B cell (primary cell): ENCODE data around the gene KMT2A. TPM values are rescaled to one million over a fixed set of nuclear protein-coding genes. Genes with fewer than 3 reads are reported as not detected.

Source experiments
- ATAC-seq: fragments of 200-7000 bp; cut with Tn5 transposase; one replicate; pipeline ENCODE4 v1.10.0; 2021; ENCODE audit warnings: low read depth, mild to moderate bottlenecking, moderate number of reproducible peaks, moderate library complexity
- CTCF ChIA-PET: fragments of 350-600 bp; sonication (Branson Sonifier 250); formaldehyde crosslinking; loops from one replicate; lab custom pipeline; 2021; ENCODE audit warnings: antibody characterized with exemption, inconsistent platforms; lab: Charles Lee
- POLR2A ChIA-PET: fragments of 350-600 bp; sonication (Branson Sonifier 250); formaldehyde crosslinking; loops from one replicate; lab custom pipeline; 2021; ENCODE audit warnings: antibody characterized with exemption; lab: Charles Lee
- DNase-seq: peaks from one replicate; pipeline ENCODE4 v3.0.0; 2013
- H2AFZ ChIP-seq: 2 replicates; pipeline ENCODE4 v1.6.1; 2012; ENCODE audit warnings: mild to moderate bottlenecking, low read depth, low read length; ENCODE audit not compliant: insufficient read depth, poor library complexity, severe bottlenecking
- H3K27ac ChIP-seq, 2 donors: 1 replicate in 1 of 2; 2 replicates in 1 of 2; pipeline ENCODE4 v1.5.1; 2012 to 2013; ENCODE audit warnings: low read length in 2 of 2, mild to moderate bottlenecking in 2 of 2, moderate library complexity in 1 of 2
- H3K27me3 ChIP-seq, 4 experiments: fragments of 200-600 bp in 1 of 4; sonication (generic) in 1 of 4; replicated peaks in 1 of 4; 1 replicate in 2 of 4; 2 replicates in 2 of 4; pipeline versions ENCODE4 v1.6.1 to v1.7.0; 2013 to 2016; ENCODE audit warnings: low read length in 3 of 4, mild to moderate bottlenecking in 2 of 4, mixed read lengths in 1 of 4, moderate library complexity in 1 of 4; ENCODE audit not compliant: insufficient read depth in 4 of 4, control insufficient read depth in 3 of 4; ENCODE audit errors: control extremely low read depth in 1 of 4
- H3K36me3 ChIP-seq, 2 experiments: replicated peaks in 1 of 2; 1 replicate in 1 of 2; 2 replicates in 1 of 2; pipeline versions ENCODE4 v1.6.1 to v1.7.1; 2013; ENCODE audit warnings: low read length in 1 of 2; ENCODE audit not compliant: insufficient read depth in 2 of 2, control insufficient read depth in 1 of 2; ENCODE audit errors: control extremely low read depth in 1 of 2, extremely low read depth in 1 of 2
- H3K4me1 ChIP-seq, 2 donors: fragments of 200-600 bp in 1 of 2; sonication (generic) in 1 of 2; 1 replicate in 1 of 2; 2 replicates in 1 of 2; pipeline versions ENCODE4 v1.5.1 to v1.6.1; 2013 to 2017; ENCODE audit warnings: low read length in 2 of 2; ENCODE audit not compliant: control insufficient read depth in 2 of 2, insufficient read depth in 2 of 2
- H3K4me2 ChIP-seq: replicated peaks from 2 replicates; pipeline ENCODE3; 2012; ENCODE audit warnings: mild to moderate bottlenecking, low read depth, low read length; ENCODE audit not compliant: poor library complexity, severe bottlenecking
- H3K4me3 ChIP-seq, 5 experiments: fragments of 200-600 bp in 1 of 5; sonication (generic) in 1 of 5; 1 replicate in 3 of 5; 2 replicates in 2 of 5; pipeline versions ENCODE4 v1.5.1 to v1.7.0; 2011 to 2016; ENCODE audit warnings: low read length in 4 of 5, mild to moderate bottlenecking in 4 of 5, low read depth in 2 of 5, control low read depth in 1 of 5, moderate library complexity in 1 of 5; ENCODE audit not compliant: insufficient read depth in 1 of 5; ENCODE audit errors: control extremely low read depth in 1 of 5, extremely low read depth in 1 of 5
- H3K79me2 ChIP-seq: fragments of 200-600 bp; sonication (generic); one replicate; pipeline ENCODE4 v1.6.0; 2016; ENCODE audit warnings: low read length; ENCODE audit not compliant: control insufficient read depth, insufficient read depth
- H3K9ac ChIP-seq: fragments of 200-600 bp; sonication (generic); 2 replicates; pipeline ENCODE4 v1.6.1; 2017; ENCODE audit warnings: mild to moderate bottlenecking, low read length, moderate library complexity
- H3K9me3 ChIP-seq, 3 donors: one replicate each; pipeline versions ENCODE4 v1.6.1 to v1.7.1; 2013; ENCODE audit warnings: low read length in 2 of 3; ENCODE audit not compliant: control insufficient read depth in 2 of 3, insufficient read depth in 1 of 3; ENCODE audit errors: control extremely low read depth in 1 of 3
- H4K20me1 ChIP-seq: 2 replicates; pipeline ENCODE4 v1.6.0; 2012; ENCODE audit warnings: mild to moderate bottlenecking, low read length; ENCODE audit not compliant: insufficient read depth, control insufficient read depth, poor library complexity, severe bottlenecking
- H3K27ac Mint-ChIP-seq: one replicate; pipeline ENCODE4 v1.8.0; 2021; ENCODE audit warnings: mixed read lengths
- H3K27me3 Mint-ChIP-seq: one replicate; pipeline ENCODE4 v1.8.0; 2021; ENCODE audit warnings: mixed read lengths
- H3K4me1 Mint-ChIP-seq: one replicate; pipeline ENCODE4 v1.8.0; 2021; ENCODE audit warnings: mixed read lengths
- H3K4me3 Mint-ChIP-seq: one replicate; pipeline ENCODE4 v1.8.0; 2021; ENCODE audit warnings: mixed read lengths
- H3K9me3 Mint-ChIP-seq: one replicate; pipeline ENCODE4 v1.8.0; 2022; ENCODE audit warnings: mixed read lengths; ENCODE audit not compliant: insufficient read depth
- CTCF ChIP-seq: fragments of 200-600 bp; IDR thresholded peaks from one replicate; pipeline ENCODE4 v1.8.0; 2022; ENCODE audit warnings: antibody characterized with exemption, mild to moderate bottlenecking
- EZH2 ChIP-seq: IDR thresholded peaks from 2 replicates; pipeline ENCODE4 v1.6.1; 2012; ENCODE audit warnings: borderline replicate concordance, low read depth, mild to moderate bottlenecking, moderate library complexity, low read length; ENCODE audit not compliant: insufficient read depth, poor library complexity, severe bottlenecking
- WGBS: methylation state at CpG from one replicate; pipeline ENCODE4 v1.1.5; 2013; ENCODE audit warnings: missing lambda C conversion rate; ENCODE audit not compliant: insufficient coverage; 5-methylcytosine and 5-hydroxymethylcytosine counted together
- intact Hi-C: fragments of 100-400 bp; cut with micrococcal nuclease; formaldehyde crosslinking; loops from one replicate; pipeline ENCODE4 v1.10.0; 2022
- polyA plus RNA-seq: library from polyadenylated mRNA; depleted of rRNA; stranded (reverse); fragments of >200 nt; gene quantifications from 2 replicates; pipeline ENCODE4 v1.2.3, GENCODE V29; 2012
- total RNA-seq, 2 donors: library from RNA; stranded (reverse); fragments of 120-200 nt in 1 of 2; gene quantifications; 1 replicate in 1 of 2; 2 replicates in 1 of 2; pipeline versions ENCODE4 v1.2.3 to v1.2.4, GENCODE V29; 2013 to 2022

Gene KMT2A
- total and polyA plus RNA-seq, 2 donors (not counting 1 experiment from before 2014, with no cell fraction given), result 32.1 to 175 TPM

- Histone ChIP-seq H3K27me3 (no peaks in the 10 kb centered on the region), H3K27ac (no peak overlapping the region), H3K4me1 (no peaks in the 10 kb centered on the region), H4K20me1 (no peaks in the 10 kb centered on the region), H3K9me3 (no peaks in the 10 kb centered on the region), H3K36me3 (peaks cover under 1 to 24% of the 10 kb centered on the region in 2 experiments), H3K4me2 (no peak overlapping the region), H3K9ac (no peak overlapping the region), H3K79me2 (no peaks in the 10 kb centered on the region), H2AFZ (no peak overlapping the region), H3K4me3 (no peak overlapping the region)
- Mint-ChIP-seq H3K27ac (no peak overlapping the region), H3K4me1 (no peaks in the 10 kb centered on the region), H3K9me3 (no peaks in the 10 kb centered on the region), H3K27me3 (no peaks in the 10 kb centered on the region), H3K4me3 (no peak overlapping the region)
- ChIA-PET POLR2A (no interaction called here), CTCF (no interaction called here)
- TF ChIP-seq EZH2, result no peak
- TF ChIP-seq CTCF, result no peak
- no peak for DNase-seq
- no peak for ATAC-seq
- WGBS, result 95% methylated on average over 4 of the region's 4 CpGs
- intact Hi-C loops, result no loop called here
Measured at GRCh38 chr11:118552341-118552740, 116.0 kb downstream of the KMT2A start.

- Mint-ChIP-seq H3K9me3 (no peaks in the 10 kb centered on the region), H3K4me1 (peaks cover 10% of the 10 kb centered on the region), H3K4me3 (no peak overlapping the region), H3K27ac (no peak overlapping the region), H3K27me3 (no peaks in the 10 kb centered on the region)
- Histone ChIP-seq H3K27me3 (no peaks in the 10 kb centered on the region), H3K4me1 (peaks cover 3 to 8% of the 10 kb centered on the region in 2 donors), H2AFZ (no peak overlapping the region), H3K36me3 (peaks cover 4 to 18% of the 10 kb centered on the region in 2 experiments), H3K4me2 (no peak overlapping the region), H3K4me3 (no peak overlapping the region), H3K27ac (no peak overlapping the region), H4K20me1 (no peaks in the 10 kb centered on the region), H3K9ac (no peak overlapping the region), H3K79me2 (peaks cover 4% of the 10 kb centered on the region), H3K9me3 (no peaks in the 10 kb centered on the region)
- ATAC-seq (no peak), DNase-seq (no peak)
- intact Hi-C loops, result no loop called here
- TF ChIP-seq EZH2, result no peak
- TF ChIP-seq CTCF, result no peak
- POLR2A ChIA-PET, result interaction anchor here (0.6 kb wide), 1 partner anchor 318 kb away, joined by 7 read pairs; no protein-coding TSS in a partner anchor
- WGBS, result 96% methylated on average over 3 of the region's 4 CpGs
- CTCF ChIA-PET, result interaction anchor here (0.7 kb wide), 1 partner anchor 192 kb away, joined by 3 read pairs; no protein-coding TSS in a partner anchor
Measured at GRCh38 chr11:118560806-118561205, 124.5 kb downstream of the KMT2A start.
